Activated CD8-positive, alpha-beta T cell treated with anti-CD3 and anti-CD28 coated beads for 36 hours (primary cell): ENCODE data around the gene FRMD4A. TPM values are rescaled to one million over a fixed set of nuclear protein-coding genes. Genes with fewer than 3 reads are reported as not detected.
A peak's percentile ranks its signal among the peaks of the same experiment; 100 is the strongest.

Experiments used
- ATAC-seq: fragments of 200-7000 bp; cut with Tn5 transposase; one replicate; pipeline ENCODE4 v1.10.0; 2021; ENCODE audit warnings: mild to moderate bottlenecking, moderate library complexity
- CTCF ChIA-PET: fragments of 350-600 bp; sonication (Branson Sonifier 250); formaldehyde crosslinking; loops from one replicate; lab custom pipeline; 2021; ENCODE audit warnings: antibody characterized with exemption; lab: Charles Lee
- POLR2A ChIA-PET: fragments of 350-600 bp; sonication (Branson Sonifier 250); formaldehyde crosslinking; loops from one replicate; lab custom pipeline; 2021; ENCODE audit warnings: antibody characterized with exemption; lab: Charles Lee
- DNase-seq: peaks from one replicate; pipeline ENCODE4 v3.0.0-alpha.2; 2020
- H3K27ac Mint-ChIP-seq: one replicate; pipeline ENCODE4 v1.8.0; 2021; ENCODE audit warnings: mild to moderate bottlenecking, mixed read lengths
- H3K27me3 Mint-ChIP-seq: one replicate; pipeline ENCODE4 v1.8.0; 2021; ENCODE audit warnings: mixed read lengths
- H3K36me3 Mint-ChIP-seq: one replicate; pipeline ENCODE4 v1.8.0; 2021; ENCODE audit warnings: low read depth, mixed read lengths
- H3K4me1 Mint-ChIP-seq: one replicate; pipeline ENCODE4 v1.8.0; 2021; ENCODE audit warnings: low read depth, mixed read lengths
- H3K4me3 Mint-ChIP-seq: one replicate; pipeline ENCODE4 v1.8.0; 2021; ENCODE audit warnings: mild to moderate bottlenecking, moderate library complexity, mixed read lengths
- H3K9me3 Mint-ChIP-seq: one replicate; pipeline ENCODE4 v1.8.0; 2021; ENCODE audit warnings: mixed read lengths
- CTCF ChIP-seq: fragments of 200-600 bp; IDR thresholded peaks from one replicate; pipeline ENCODE4 v1.8.0; 2022; ENCODE audit warnings: antibody characterized with exemption, mild to moderate bottlenecking
- intact Hi-C: fragments of 100-400 bp; cut with micrococcal nuclease; formaldehyde crosslinking; loops from one replicate; pipeline ENCODE4 v1.10.0; 2022
- total RNA-seq, 2 experiments: library from RNA; stranded (reverse); gene quantifications; one replicate each; pipeline ENCODE4 v1.2.3, GENCODE V29; 2021

The FRMD4A gene
- total RNA-seq, 2 experiments from 2014 or later, result 2.1 to 2.8 TPM

- Mint-ChIP-seq H3K27me3 (no peaks in the 10 kb centered on the region), H3K9me3 (peaks cover 3% of the 10 kb centered on the region), H3K4me3 (no peak overlapping the region), H3K27ac (no peak overlapping the region), H3K36me3 (no peaks in the 10 kb centered on the region), H3K4me1 (peaks cover 32% of the 10 kb centered on the region)
- TF ChIP-seq CTCF, result no peak
- ChIA-PET CTCF (interaction anchor here (0.9 to 1.5 kb wide), 2 partner anchors 12 to 29 kb away, joined by 3 read pairs; no protein-coding TSS in a partner anchor), POLR2A (interaction anchor here (1.4 kb wide), 1 partner anchor 182 kb away, joined by 3 read pairs; no protein-coding TSS in a partner anchor)
- intact Hi-C loops, result loop anchor here (10.0 kb wide), 1 partner anchor 109 kb away; no protein-coding TSS in a partner anchor
- ATAC-seq (peak; percentile 27), DNase-seq (no peak)
These were observed 327.1 kb downstream of the FRMD4A start for GRCh38 chr10:14003517-14004184.

GRCh38 chr10:14001298-14002040 is 329.3 kb downstream of the FRMD4A start:
- H3K4me1 Mint-ChIP-seq, result peaks cover 19% of the 10 kb centered on the region
- intact Hi-C loops, result loop anchor here (10.0 kb wide), 1 partner anchor 107 kb away; no protein-coding TSS in a partner anchor
- POLR2A ChIA-PET, result no interaction called here
- DNase-seq (no peak), ATAC-seq (no peak)
- no peaks in the 10 kb centered on the region for H3K36me3 Mint-ChIP-seq
- H3K27ac Mint-ChIP-seq, result no peak overlapping the region
- CTCF ChIA-PET, result no interaction called here
- H3K27me3 Mint-ChIP-seq, result no peaks in the 10 kb centered on the region
- no peak for TF ChIP-seq CTCF
- peaks cover 6% of the 10 kb centered on the region for H3K9me3 Mint-ChIP-seq
- H3K4me3 Mint-ChIP-seq, result no peak overlapping the region

- no peak for DNase-seq
- Mint-ChIP-seq H3K4me1 (peaks cover 13% of the 10 kb centered on the region), H3K9me3 (peaks cover 6% of the 10 kb centered on the region), H3K27ac (no peak overlapping the region), H3K36me3 (no peaks in the 10 kb centered on the region), H3K4me3 (no peak overlapping the region), H3K27me3 (no peaks in the 10 kb centered on the region)
- no peak for TF ChIP-seq CTCF
- ChIA-PET CTCF (no interaction called here), POLR2A (no interaction called here)
- intact Hi-C loops, result no loop called here
- no peak for ATAC-seq
These were observed 332.4 kb downstream of the FRMD4A start for GRCh38 chr10:13998163-13998835.

GRCh38 chr10:13997650-13998049 is 333.1 kb downstream of the FRMD4A start:
- no peak for ATAC-seq

More at GRCh38 chr10:13997650-13998049, 333.1 kb downstream of the FRMD4A start:
- DNase-seq, result no peak
- no peak for TF ChIP-seq CTCF
- Mint-ChIP-seq H3K4me1 (peaks cover 7% of the 10 kb centered on the region), H3K27ac (no peak overlapping the region), H3K27me3 (no peaks in the 10 kb centered on the region), H3K4me3 (no peak overlapping the region), H3K9me3 (peaks cover 6% of the 10 kb centered on the region), H3K36me3 (no peaks in the 10 kb centered on the region)
- intact Hi-C loops, result no loop called here
- ChIA-PET CTCF (no interaction called here), POLR2A (no interaction called here)
